Measurements from ENCODE around the gene CDH11.

DNA sequence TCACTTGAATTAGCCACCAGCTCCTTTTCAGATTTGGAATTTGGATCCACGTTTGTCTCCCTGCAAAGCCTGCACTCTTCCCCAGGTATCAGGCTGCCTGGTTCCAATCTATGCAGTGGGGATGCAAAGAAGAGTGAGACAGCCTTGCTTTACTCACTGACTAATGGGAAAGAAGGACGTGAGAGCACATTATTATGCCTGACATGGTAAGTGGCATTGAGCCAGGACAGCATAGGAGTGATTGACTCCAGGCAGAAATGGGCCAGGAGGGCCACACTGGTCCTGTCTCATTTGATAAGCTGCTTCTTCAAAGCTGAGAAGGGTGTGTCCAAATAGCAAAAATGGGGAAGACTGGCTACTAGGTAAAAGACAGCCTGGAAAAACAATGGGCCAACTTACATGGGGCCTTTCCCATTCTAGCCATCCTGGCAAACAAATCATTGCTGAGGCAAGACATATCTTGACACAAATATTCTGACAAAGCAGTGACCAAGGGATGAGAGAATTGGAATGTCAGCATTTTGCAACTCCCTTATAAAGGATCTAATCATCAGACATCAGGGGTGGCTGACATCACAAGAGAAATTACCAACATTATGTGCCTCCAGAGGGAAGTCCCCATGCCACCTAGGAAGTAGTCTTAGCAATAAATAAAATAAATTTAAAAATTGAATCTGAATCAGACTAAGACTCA is 38.6 kb downstream of the CDH11 start:
- no peak for TF ChIP-seq POLR2AphosphoS5 (IDR thresholded peaks at IDR 0.05; ENCODE audit: low read depth, low read length)
- TF ChIP-seq, protein P1, sequence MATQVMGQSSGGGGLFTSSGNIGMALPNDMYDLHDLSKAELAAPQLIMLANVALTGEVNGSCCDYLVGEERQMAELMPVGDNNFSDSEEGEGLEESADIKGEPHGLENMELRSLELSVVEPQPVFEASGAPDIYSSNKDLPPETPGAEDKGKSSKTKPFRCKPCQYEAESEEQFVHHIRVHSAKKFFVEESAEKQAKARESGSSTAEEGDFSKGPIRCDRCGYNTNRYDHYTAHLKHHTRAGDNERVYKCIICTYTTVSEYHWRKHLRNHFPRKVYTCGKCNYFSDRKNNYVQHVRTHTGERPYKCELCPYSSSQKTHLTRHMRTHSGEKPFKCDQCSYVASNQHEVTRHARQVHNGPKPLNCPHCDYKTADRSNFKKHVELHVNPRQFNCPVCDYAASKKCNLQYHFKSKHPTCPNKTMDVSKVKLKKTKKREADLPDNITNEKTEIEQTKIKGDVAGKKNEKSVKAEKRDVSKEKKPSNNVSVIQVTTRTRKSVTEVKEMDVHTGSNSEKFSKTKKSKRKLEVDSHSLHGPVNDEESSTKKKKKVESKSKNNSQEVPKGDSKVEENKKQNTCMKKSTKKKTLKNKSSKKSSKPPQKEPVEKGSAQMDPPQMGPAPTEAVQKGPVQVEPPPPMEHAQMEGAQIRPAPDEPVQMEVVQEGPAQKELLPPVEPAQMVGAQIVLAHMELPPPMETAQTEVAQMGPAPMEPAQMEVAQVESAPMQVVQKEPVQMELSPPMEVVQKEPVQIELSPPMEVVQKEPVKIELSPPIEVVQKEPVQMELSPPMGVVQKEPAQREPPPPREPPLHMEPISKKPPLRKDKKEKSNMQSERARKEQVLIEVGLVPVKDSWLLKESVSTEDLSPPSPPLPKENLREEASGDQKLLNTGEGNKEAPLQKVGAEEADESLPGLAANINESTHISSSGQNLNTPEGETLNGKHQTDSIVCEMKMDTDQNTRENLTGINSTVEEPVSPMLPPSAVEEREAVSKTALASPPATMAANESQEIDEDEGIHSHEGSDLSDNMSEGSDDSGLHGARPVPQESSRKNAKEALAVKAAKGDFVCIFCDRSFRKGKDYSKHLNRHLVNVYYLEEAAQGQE (IDR thresholded peaks at IDR 0.05; ENCODE audit: insufficient read depth in 1 of 2, low read depth in 2 of 2, low read length in 2 of 2): no peak

Data from PFSK-1 (cell line).